K562 (cell line): ENCODE results near the gene GNAL. TPM values are rescaled to one million over a fixed set of nuclear protein-coding genes. Genes with fewer than 3 reads are reported as not detected.
A peak's percentile ranks its signal among the peaks of the same experiment; 100 is the strongest.

Experiments used
- BCOR ChIP-seq: fragments of 450-650 bp; IDR thresholded peaks from 2 replicates; pipeline ENCODE4 v1.6.1; 2016
- CEBPB ChIP-seq: fragments of 450-650 bp; IDR thresholded peaks from 2 replicates; pipeline ENCODE4 v1.6.1; 2016; ENCODE audit warnings: missing genetic modification characterization, missing compliant biosample characterization
- CREM ChIP-seq: IDR thresholded peaks from 2 replicates; pipeline ENCODE4 v1.6.1; 2014; ENCODE audit warnings: antibody characterized with exemption, low read depth
- ESRRB ChIP-seq: fragments of 250-450 bp; sonication (Bioruptor Pico); IDR thresholded peaks from 2 replicates; pipeline ENCODE4 v1.5.0; 2020; ENCODE audit warnings: mild to moderate bottlenecking, moderate library complexity, borderline replicate concordance
- ILF3 ChIP-seq: fragments of 450-650 bp; IDR thresholded peaks from 2 replicates; pipeline ENCODE4 v1.6.1; 2018; ENCODE audit warnings: antibody characterized with exemption, mild to moderate bottlenecking, moderate library complexity, borderline replicate concordance
- KHSRP ChIP-seq: fragments of 450-650 bp; IDR thresholded peaks from 2 replicates; pipeline ENCODE4 v1.6.1; 2017
- MEF2A ChIP-seq: IDR thresholded peaks from 2 replicates; pipeline ENCODE4 v1.6.1; 2011; ENCODE audit warnings: low read depth, mild to moderate bottlenecking, low read length, moderate library complexity; ENCODE audit not compliant: control insufficient read depth
- MEIS2 ChIP-seq: fragments of 450-650 bp; IDR thresholded peaks from 2 replicates; pipeline ENCODE4 v1.6.1; 2014; ENCODE audit warnings: mild to moderate bottlenecking; ENCODE audit not compliant: partially characterized antibody
- MTA2 ChIP-seq: fragments of 450-650 bp; IDR thresholded peaks from 2 replicates; pipeline ENCODE4 v1.6.1; 2016; ENCODE audit warnings: low read depth
- NFE2 ChIP-seq: IDR thresholded peaks from 2 replicates; pipeline ENCODE4 v1.6.1; 2014; ENCODE audit warnings: antibody characterized with exemption, low read depth
- SIN3A ChIP-seq, 2 experiments: fragments of 150-350 bp in 1 of 2; IDR thresholded peaks; 2 replicates each; pipeline ENCODE4 v1.6.1; 2011 to 2016; ENCODE audit warnings: borderline replicate concordance in 2 of 2, low read depth in 2 of 2, low read length in 2 of 2, mild to moderate bottlenecking in 2 of 2, moderate library complexity in 2 of 2; ENCODE audit not compliant: control insufficient read depth in 1 of 2
- TCF7 ChIP-seq: sonication (generic); IDR thresholded peaks from 2 replicates; pipeline ENCODE4 v1.6.1; 2016; ENCODE audit warnings: antibody characterized with exemption, borderline replicate concordance
- ZNF311 ChIP-seq: fragments of 250-450 bp; sonication (Bioruptor Pico); IDR thresholded peaks from 2 replicates; pipeline ENCODE4 v1.4.0; 2020; ENCODE audit warnings: mild to moderate bottlenecking, moderate library complexity
- ZNF41 ChIP-seq: fragments of 250-450 bp; sonication (Bioruptor Pico); conservative IDR thresholded peaks from 2 replicates; pipeline ENCODE4 v1.4.0; 2020; ENCODE audit warnings: mild to moderate bottlenecking
- ZNF75A ChIP-seq: fragments of 450-650 bp; formaldehyde crosslinking; IDR thresholded peaks from 2 replicates; pipeline ENCODE4 v1.4.0; 2020; ENCODE audit warnings: mild to moderate bottlenecking
- polyA plus RNA-seq, 8 experiments: library from polyadenylated mRNA; depleted of rRNA in 4 of 8; stranded (reverse) in 5 of 8; unstranded in 3 of 8; fragments of >200 nt; fragmentation: Nextera tagmentation in 2 of 8; fragmentation: Illumina TruSeq in 1 of 8; extraction: Ambion mirVana in 2 of 8; extraction: Trizol in 1 of 8; gene quantifications; 2 replicates each; pipeline versions ENCODE4 v1.2.1 to v1.2.3, GENCODE V29; 2011 to 2014; ENCODE audit warnings: inconsistent platforms in 1 of 8, missing spikeins in 1 of 8
- total RNA-seq, 7 experiments: library from RNA; depleted of rRNA in 6 of 7; stranded (reverse); fragments of >200 nt in 6 of 7; fragmentation: Illumina TruSeq in 2 of 7; extraction: Trizol in 2 of 7; gene quantifications; 2 replicates each; pipeline versions ENCODE4 v1.2.1 to v1.2.3, GENCODE V29; 2011 to 2021; ENCODE audit warnings: low replicate concordance in 1 of 7
- TF ChIP-seq, protein P1 (sequence below): sonication (generic); formaldehyde crosslinking; IDR thresholded peaks from 2 replicates; pipeline ENCODE4 v1.8.1; 2022; ENCODE audit warnings: missing genetic modification reagents
- TF ChIP-seq, protein P2 (sequence below): sonication (generic); formaldehyde crosslinking; IDR thresholded peaks from 2 replicates; pipeline ENCODE4 v1.8.1; 2023; ENCODE audit warnings: mild to moderate bottlenecking, missing genetic modification reagents, moderate library complexity
- TF ChIP-seq, protein P3 (sequence below): fragments of 450-650 bp; IDR thresholded peaks from 2 replicates; pipeline ENCODE4 v1.6.1; 2016; ENCODE audit warnings: missing biosample characterization, missing genetic modification characterization
- TF ChIP-seq, protein P4 (sequence below): sonication (generic); formaldehyde crosslinking; IDR thresholded peaks from 2 replicates; pipeline ENCODE4 v1.8.1; 2022; ENCODE audit warnings: missing genetic modification reagents
- TF ChIP-seq, protein P5 (sequence below): fragments of 250-450 bp; sonication (Bioruptor Pico); IDR thresholded peaks from 2 replicates; pipeline ENCODE4 v1.9.0; 2021; ENCODE audit warnings: mild to moderate bottlenecking

GNAL gene
- total and polyA plus RNA-seq, 9 of the 15 experiments (the other 6 are each of a cell fraction or from before 2014, with no cell fraction given) = under 0.01 to 0.10 (median 0.01) TPM; not detected in 5

DNA sequence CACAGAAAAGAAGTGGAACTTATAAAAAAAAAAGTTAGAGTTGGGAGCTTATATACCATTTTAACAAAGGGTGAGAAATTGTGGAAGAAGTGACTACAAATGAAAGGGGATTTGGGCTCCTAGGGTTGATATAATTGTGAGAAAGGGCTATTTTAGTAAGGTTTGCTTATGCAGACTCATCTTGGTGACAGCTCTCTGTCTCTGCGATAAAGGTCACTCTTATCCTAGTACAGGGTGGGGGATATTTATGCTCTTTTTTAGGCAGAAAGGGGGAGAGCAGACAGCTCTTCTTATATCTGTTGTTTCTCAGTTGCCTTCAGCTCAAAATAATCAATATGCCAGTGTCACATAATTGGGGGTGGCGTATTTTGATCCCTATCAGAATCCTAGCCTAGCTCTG, 130.9 kb downstream of the GNAL start (continued):
- TF ChIP-seq, protein P1, sequence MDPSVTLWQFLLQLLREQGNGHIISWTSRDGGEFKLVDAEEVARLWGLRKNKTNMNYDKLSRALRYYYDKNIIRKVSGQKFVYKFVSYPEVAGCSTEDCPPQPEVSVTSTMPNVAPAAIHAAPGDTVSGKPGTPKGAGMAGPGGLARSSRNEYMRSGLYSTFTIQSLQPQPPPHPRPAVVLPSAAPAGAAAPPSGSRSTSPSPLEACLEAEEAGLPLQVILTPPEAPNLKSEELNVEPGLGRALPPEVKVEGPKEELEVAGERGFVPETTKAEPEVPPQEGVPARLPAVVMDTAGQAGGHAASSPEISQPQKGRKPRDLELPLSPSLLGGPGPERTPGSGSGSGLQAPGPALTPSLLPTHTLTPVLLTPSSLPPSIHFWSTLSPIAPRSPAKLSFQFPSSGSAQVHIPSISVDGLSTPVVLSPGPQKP = no peak
- no peak for TF ChIP-seq ZNF311 (CRISPR knock-in tag)
- peak; percentile 62 for TF ChIP-seq NFE2
- TF ChIP-seq MEIS2 = peak; percentile 81
- TF ChIP-seq, protein P2, sequence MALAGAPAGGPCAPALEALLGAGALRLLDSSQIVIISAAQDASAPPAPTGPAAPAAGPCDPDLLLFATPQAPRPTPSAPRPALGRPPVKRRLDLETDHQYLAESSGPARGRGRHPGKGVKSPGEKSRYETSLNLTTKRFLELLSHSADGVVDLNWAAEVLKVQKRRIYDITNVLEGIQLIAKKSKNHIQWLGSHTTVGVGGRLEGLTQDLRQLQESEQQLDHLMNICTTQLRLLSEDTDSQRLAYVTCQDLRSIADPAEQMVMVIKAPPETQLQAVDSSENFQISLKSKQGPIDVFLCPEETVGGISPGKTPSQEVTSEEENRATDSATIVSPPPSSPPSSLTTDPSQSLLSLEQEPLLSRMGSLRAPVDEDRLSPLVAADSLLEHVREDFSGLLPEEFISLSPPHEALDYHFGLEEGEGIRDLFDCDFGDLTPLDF (CRISPR knock-in tag) = no peak
- no peak for TF ChIP-seq CEBPB (tag)
- no peak for TF ChIP-seq CREM
- TF ChIP-seq BCOR = no peak
- no peak for TF ChIP-seq SIN3A (IDR thresholded peaks at IDR 0.05; ENCODE audit: borderline replicate concordance in 2 of 2, control insufficient read depth in 1 of 2, low read depth in 2 of 2, low read length in 2 of 2)
- no peak for TF ChIP-seq ZNF41
- no peak for TF ChIP-seq MEF2A
- TF ChIP-seq, protein P3, sequence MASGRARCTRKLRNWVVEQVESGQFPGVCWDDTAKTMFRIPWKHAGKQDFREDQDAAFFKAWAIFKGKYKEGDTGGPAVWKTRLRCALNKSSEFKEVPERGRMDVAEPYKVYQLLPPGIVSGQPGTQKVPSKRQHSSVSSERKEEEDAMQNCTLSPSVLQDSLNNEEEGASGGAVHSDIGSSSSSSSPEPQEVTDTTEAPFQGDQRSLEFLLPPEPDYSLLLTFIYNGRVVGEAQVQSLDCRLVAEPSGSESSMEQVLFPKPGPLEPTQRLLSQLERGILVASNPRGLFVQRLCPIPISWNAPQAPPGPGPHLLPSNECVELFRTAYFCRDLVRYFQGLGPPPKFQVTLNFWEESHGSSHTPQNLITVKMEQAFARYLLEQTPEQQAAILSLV (tag) = no peak
- TF ChIP-seq ESRRB (CRISPR knock-in tag) = no peak
- no peak for TF ChIP-seq KHSRP
- TF ChIP-seq, protein P4, sequence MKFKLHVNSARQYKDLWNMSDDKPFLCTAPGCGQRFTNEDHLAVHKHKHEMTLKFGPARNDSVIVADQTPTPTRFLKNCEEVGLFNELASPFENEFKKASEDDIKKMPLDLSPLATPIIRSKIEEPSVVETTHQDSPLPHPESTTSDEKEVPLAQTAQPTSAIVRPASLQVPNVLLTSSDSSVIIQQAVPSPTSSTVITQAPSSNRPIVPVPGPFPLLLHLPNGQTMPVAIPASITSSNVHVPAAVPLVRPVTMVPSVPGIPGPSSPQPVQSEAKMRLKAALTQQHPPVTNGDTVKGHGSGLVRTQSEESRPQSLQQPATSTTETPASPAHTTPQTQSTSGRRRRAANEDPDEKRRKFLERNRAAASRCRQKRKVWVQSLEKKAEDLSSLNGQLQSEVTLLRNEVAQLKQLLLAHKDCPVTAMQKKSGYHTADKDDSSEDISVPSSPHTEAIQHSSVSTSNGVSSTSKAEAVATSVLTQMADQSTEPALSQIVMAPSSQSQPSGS (CRISPR knock-in tag) = no peak
- TF ChIP-seq, protein P5, sequence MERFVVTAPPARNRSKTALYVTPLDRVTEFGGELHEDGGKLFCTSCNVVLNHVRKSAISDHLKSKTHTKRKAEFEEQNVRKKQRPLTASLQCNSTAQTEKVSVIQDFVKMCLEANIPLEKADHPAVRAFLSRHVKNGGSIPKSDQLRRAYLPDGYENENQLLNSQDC = no peak
- TF ChIP-seq TCF7 = no peak
- no peak for TF ChIP-seq ILF3
- TF ChIP-seq ZNF75A (CRISPR knock-in tag) = no peak
- TF ChIP-seq MTA2 = no peak
